ENCODE measurements around the gene CDH13.

Gene CDH13

DNA sequence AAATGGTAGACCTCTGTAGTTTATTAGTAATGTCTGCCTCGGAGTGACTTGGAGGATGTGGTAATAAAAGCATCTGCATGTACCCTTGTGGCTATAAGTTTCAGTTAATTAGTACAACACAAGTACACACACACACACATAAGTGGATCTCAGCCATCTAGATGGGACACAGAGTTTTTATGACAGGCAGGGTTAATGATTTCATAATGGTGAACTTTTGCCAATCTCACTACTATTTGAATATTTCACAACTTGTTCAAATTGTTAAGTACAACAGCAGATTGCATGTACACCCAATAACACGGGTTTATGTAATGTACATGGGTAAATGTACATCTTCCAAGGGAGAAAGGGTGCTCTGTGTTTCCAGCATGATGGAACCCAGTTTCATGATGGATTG, 669.7 kb downstream of the CDH13 start:
- TF ChIP-seq SIN3A (IDR thresholded peaks at IDR 0.05; ENCODE audit: borderline replicate concordance, insufficient read depth, low read length) (no peak), POLR2AphosphoS5 (IDR thresholded peaks at IDR 0.05; ENCODE audit: low read depth, low read length) (no peak), FOXP2 (optimal IDR thresholded peaks at IDR 0.05; ENCODE audit: borderline replicate concordance, extremely low read depth, extremely low read length, insufficient read depth) (no peak), TAF1 (IDR thresholded peaks at IDR 0.05; ENCODE audit: borderline replicate concordance, insufficient read depth, low read length) (no peak)
- TF ChIP-seq, protein P1, sequence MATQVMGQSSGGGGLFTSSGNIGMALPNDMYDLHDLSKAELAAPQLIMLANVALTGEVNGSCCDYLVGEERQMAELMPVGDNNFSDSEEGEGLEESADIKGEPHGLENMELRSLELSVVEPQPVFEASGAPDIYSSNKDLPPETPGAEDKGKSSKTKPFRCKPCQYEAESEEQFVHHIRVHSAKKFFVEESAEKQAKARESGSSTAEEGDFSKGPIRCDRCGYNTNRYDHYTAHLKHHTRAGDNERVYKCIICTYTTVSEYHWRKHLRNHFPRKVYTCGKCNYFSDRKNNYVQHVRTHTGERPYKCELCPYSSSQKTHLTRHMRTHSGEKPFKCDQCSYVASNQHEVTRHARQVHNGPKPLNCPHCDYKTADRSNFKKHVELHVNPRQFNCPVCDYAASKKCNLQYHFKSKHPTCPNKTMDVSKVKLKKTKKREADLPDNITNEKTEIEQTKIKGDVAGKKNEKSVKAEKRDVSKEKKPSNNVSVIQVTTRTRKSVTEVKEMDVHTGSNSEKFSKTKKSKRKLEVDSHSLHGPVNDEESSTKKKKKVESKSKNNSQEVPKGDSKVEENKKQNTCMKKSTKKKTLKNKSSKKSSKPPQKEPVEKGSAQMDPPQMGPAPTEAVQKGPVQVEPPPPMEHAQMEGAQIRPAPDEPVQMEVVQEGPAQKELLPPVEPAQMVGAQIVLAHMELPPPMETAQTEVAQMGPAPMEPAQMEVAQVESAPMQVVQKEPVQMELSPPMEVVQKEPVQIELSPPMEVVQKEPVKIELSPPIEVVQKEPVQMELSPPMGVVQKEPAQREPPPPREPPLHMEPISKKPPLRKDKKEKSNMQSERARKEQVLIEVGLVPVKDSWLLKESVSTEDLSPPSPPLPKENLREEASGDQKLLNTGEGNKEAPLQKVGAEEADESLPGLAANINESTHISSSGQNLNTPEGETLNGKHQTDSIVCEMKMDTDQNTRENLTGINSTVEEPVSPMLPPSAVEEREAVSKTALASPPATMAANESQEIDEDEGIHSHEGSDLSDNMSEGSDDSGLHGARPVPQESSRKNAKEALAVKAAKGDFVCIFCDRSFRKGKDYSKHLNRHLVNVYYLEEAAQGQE (IDR thresholded peaks at IDR 0.05; ENCODE audit: insufficient read depth in 1 of 2, low read depth in 2 of 2, low read length in 2 of 2): no peak

DNA sequence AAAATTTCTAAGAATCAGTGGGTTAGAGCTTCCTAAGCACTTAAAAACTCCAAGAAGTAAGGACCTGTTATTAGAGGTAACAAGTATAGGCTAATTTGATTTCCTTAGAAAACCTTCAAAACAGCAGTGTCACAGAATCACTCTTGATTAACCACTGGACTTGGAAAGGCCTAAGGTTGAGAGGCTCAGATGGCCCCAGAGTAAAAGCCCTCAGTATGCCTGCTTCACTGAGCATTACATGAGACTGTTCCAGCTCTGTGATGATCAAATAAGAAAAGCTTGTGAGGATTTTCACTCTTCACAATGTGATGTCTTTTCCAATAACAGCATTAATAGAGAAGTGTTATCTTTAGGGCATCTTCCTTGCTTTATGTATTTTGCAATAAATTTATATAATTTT, 671.8 kb downstream of the CDH13 start:
- TF ChIP-seq, protein P1 (IDR thresholded peaks at IDR 0.05; ENCODE audit: insufficient read depth in 1 of 2, low read depth in 2 of 2, low read length in 2 of 2): no peak
- TF ChIP-seq SIN3A (IDR thresholded peaks at IDR 0.05; ENCODE audit: borderline replicate concordance, insufficient read depth, low read length): no peak
- no peak for TF ChIP-seq POLR2AphosphoS5 (IDR thresholded peaks at IDR 0.05; ENCODE audit: low read depth, low read length)
- TF ChIP-seq FOXP2 (optimal IDR thresholded peaks at IDR 0.05; ENCODE audit: borderline replicate concordance, extremely low read depth, extremely low read length, insufficient read depth): no peak
- TF ChIP-seq TAF1 (IDR thresholded peaks at IDR 0.05; ENCODE audit: borderline replicate concordance, insufficient read depth, low read length): no peak

DNA sequence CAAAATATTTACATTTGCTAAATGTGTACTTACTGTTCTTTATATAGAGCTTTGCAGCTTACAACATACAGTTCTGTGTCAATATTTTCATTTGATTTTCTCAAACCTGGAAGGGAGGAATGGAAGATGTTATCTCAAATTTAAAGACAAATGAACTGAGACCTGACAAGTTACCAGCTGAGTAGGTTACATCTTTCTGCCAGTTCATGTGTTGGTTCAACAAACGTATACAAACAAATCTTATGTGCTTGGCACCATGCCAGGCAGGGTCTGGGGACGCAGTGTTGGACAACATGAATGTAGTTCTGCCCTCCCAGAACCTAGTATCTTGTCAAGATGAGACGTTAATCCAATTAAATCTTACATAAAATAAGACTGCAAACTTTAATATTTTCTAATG, 673.6 kb downstream of the CDH13 start:
- no peak for TF ChIP-seq FOXP2 (optimal IDR thresholded peaks at IDR 0.05; ENCODE audit: borderline replicate concordance, extremely low read depth, extremely low read length, insufficient read depth)
- TF ChIP-seq POLR2AphosphoS5 (IDR thresholded peaks at IDR 0.05; ENCODE audit: low read depth, low read length): no peak
- no peak for TF ChIP-seq SIN3A (IDR thresholded peaks at IDR 0.05; ENCODE audit: borderline replicate concordance, insufficient read depth, low read length)
- TF ChIP-seq, protein P1 (IDR thresholded peaks at IDR 0.05; ENCODE audit: insufficient read depth in 1 of 2, low read depth in 2 of 2, low read length in 2 of 2): no peak
- TF ChIP-seq TAF1 (IDR thresholded peaks at IDR 0.05; ENCODE audit: borderline replicate concordance, insufficient read depth, low read length): no peak

DNA sequence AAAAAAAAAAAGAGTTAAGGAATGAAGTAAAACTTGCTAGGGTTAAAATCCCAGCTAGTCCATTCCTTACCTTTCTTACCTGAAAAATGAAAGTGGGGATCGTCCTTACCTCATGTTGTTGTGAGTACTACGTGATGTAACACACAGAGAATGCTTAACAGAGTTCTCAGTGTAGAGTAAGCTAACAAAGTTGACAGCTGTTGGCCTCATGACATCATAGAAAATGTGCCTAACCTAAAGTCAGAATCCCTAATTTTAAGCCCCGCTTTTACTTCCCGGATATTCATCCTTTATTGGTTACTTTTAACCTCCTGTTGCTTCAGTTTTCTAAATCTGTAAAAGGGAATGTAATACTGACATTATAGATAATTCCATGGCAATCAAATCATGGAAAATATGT, 675.2 kb downstream of the CDH13 start:
- TF ChIP-seq, protein P1 (IDR thresholded peaks at IDR 0.05; ENCODE audit: insufficient read depth in 1 of 2, low read depth in 2 of 2, low read length in 2 of 2): no peak
- TF ChIP-seq FOXP2 (optimal IDR thresholded peaks at IDR 0.05; ENCODE audit: borderline replicate concordance, extremely low read depth, extremely low read length, insufficient read depth): no peak
- no peak for TF ChIP-seq TAF1 (IDR thresholded peaks at IDR 0.05; ENCODE audit: borderline replicate concordance, insufficient read depth, low read length)
- no peak for TF ChIP-seq POLR2AphosphoS5 (IDR thresholded peaks at IDR 0.05; ENCODE audit: low read depth, low read length)
- no peak for TF ChIP-seq SIN3A (IDR thresholded peaks at IDR 0.05; ENCODE audit: borderline replicate concordance, insufficient read depth, low read length)

DNA sequence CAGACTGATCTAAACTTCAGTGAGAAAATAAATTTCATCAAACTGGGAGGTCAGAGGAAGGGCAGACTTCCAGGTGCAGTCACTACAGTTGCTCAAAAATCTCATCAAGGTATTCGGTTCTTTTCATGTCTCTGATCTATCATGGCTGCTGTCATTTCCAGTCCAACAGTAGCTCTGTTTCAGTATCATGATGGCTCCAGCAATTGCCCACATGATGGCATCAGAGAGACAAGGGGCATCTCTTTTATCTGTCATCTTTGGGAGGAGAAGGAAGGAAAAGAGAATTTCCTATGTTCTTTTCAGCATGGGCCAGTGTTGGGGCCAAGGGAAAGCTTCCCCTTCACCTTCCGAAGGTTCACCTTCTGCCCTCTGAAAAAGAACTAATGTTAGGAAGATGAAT, 676.1 kb downstream of the CDH13 start:
- TF ChIP-seq TAF1 (IDR thresholded peaks at IDR 0.05; ENCODE audit: borderline replicate concordance, insufficient read depth, low read length): no peak
- TF ChIP-seq SIN3A (IDR thresholded peaks at IDR 0.05; ENCODE audit: borderline replicate concordance, insufficient read depth, low read length): no peak
- no peak for TF ChIP-seq FOXP2 (optimal IDR thresholded peaks at IDR 0.05; ENCODE audit: borderline replicate concordance, extremely low read depth, extremely low read length, insufficient read depth)
- no peak for TF ChIP-seq POLR2AphosphoS5 (IDR thresholded peaks at IDR 0.05; ENCODE audit: low read depth, low read length)
- TF ChIP-seq, protein P1 (IDR thresholded peaks at IDR 0.05; ENCODE audit: insufficient read depth in 1 of 2, low read depth in 2 of 2, low read length in 2 of 2): no peak
